Sigmoid colon (tissue), 4 donors: ENCODE results near the gene TMEM184B.

Experiments
- EP300 ChIP-seq, 4 donors: sonication (generic); formaldehyde crosslinking; IDR thresholded peaks; one replicate each; pipeline ENCODE4 v1.6.1; 2017; ENCODE audit warnings: antibody characterized with exemption in 4 of 4
- POLR2AphosphoS5 ChIP-seq, 4 donors: sonication (generic); formaldehyde crosslinking; IDR thresholded peaks; one replicate each; pipeline ENCODE4 v1.6.1; 2017; ENCODE audit warnings: antibody characterized with exemption in 4 of 4
- TF ChIP-seq, protein P1 (sequence below), 4 experiments: fragments of 450-650 bp in 3 of 4; fragments of 200-600 bp in 1 of 4; IDR thresholded peaks; one replicate each; pipeline ENCODE4 v1.5.1; 2016 to 2019; ENCODE audit warnings: antibody characterized with exemption in 4 of 4, mild to moderate bottlenecking in 3 of 4, moderate library complexity in 2 of 4

DNA sequence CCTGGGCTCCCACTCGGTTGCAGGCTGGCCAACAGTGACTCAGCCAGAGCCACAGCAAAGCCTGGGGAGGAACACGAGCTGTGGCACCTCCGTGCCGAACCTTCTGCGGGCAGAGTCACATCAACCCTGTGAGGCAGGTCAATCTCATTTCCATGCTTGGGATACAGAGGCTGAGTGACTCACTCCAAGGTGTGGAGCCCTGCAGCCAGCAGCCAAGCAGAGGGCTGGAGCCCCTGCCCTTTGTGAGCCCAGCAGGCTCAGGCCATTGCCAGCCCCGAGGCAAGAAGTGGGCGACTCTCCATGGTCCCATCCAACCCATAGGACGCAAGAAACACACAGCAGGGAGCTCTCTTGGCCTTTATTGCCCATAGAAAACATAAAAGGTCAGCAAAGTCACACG is 23.1 kb upstream of the TMEM184B start:
- TF ChIP-seq POLR2AphosphoS5 (IDR thresholded peaks at IDR 0.05) (no peak), EP300 (IDR thresholded peaks at IDR 0.05) (no peak)
- TF ChIP-seq, protein P1, sequence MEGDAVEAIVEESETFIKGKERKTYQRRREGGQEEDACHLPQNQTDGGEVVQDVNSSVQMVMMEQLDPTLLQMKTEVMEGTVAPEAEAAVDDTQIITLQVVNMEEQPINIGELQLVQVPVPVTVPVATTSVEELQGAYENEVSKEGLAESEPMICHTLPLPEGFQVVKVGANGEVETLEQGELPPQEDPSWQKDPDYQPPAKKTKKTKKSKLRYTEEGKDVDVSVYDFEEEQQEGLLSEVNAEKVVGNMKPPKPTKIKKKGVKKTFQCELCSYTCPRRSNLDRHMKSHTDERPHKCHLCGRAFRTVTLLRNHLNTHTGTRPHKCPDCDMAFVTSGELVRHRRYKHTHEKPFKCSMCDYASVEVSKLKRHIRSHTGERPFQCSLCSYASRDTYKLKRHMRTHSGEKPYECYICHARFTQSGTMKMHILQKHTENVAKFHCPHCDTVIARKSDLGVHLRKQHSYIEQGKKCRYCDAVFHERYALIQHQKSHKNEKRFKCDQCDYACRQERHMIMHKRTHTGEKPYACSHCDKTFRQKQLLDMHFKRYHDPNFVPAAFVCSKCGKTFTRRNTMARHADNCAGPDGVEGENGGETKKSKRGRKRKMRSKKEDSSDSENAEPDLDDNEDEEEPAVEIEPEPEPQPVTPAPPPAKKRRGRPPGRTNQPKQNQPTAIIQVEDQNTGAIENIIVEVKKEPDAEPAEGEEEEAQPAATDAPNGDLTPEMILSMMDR (IDR thresholded peaks at IDR 0.05): no peak
